RWPE1 (cell line): ENCODE data around the gene RAPGEF2.

Source experiments
- CTCF ChIA-PET: fragments of 350-600 bp; sonication (Branson Sonifier 250); formaldehyde crosslinking; extraction: SDS; loops from one replicate; lab custom pipeline; 2021; lab: Yijun Ruan, JAX
- POLR2A ChIA-PET: fragments of 400-600 bp; formaldehyde crosslinking; extraction: SDS; loops from one replicate; lab custom pipeline; 2020; ENCODE audit warnings: antibody characterized with exemption; ENCODE audit not compliant: low non-redundant PET; lab: Yijun Ruan, JAX
- DNase-seq: peaks from one replicate; pipeline ENCODE4 v3.0.0; 2012; ENCODE audit warnings: low spot score
- H3K27ac ChIP-seq: fragments of 450-650 bp; 2 replicates; pipeline ENCODE4 v1.5.1; 2017
- CTCF ChIP-seq: fragments of 450-650 bp; conservative IDR thresholded peaks from 2 replicates; pipeline ENCODE4 v1.5.1; 2017; ENCODE audit warnings: low read depth, mild to moderate bottlenecking

Gene RAPGEF2

DNA sequence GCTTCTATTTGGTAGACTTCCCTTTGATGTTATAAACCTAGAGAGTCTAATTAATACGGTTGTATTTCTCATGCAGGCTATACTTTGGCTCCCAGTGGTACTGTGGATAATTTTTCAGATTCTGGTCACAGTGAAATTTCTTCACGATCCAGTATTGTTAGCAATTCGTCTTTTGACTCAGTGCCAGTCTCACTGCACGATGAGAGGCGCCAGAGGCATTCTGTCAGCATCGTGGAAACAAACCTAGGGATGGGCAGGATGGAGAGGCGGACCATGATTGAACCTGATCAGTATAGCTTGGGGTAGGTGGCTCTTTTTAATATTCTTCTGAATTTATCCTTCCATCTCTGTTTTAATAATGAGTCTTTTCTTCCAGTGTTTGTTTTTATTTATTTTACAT, 249.7 kb downstream of the RAPGEF2 start:
- DNase-seq: no peak
- TF ChIP-seq CTCF: no peak
- ChIA-PET POLR2A (no interaction called here), CTCF (no interaction called here)
- no peak overlapping the region for H3K27ac ChIP-seq

GRCh38 chr4:159353422-159354116, 250.7 kb downstream of the RAPGEF2 start:
- no peak for DNase-seq
- CTCF ChIA-PET: no interaction called here
- H3K27ac ChIP-seq: no peak overlapping the region
- POLR2A ChIA-PET: no interaction called here
- no peak for TF ChIP-seq CTCF

- no peak overlapping the region for H3K27ac ChIP-seq
- ChIA-PET CTCF (no interaction called here), POLR2A (no interaction called here)
- TF ChIP-seq CTCF: no peak
- no peak for DNase-seq
Measured at GRCh38 chr4:159355466-159355865, 252.6 kb downstream of the RAPGEF2 start.

- no peak overlapping the region for H3K27ac ChIP-seq
- ChIA-PET POLR2A (no interaction called here), CTCF (no interaction called here)
Measured at GRCh38 chr4:159357350-159357749, 254.5 kb downstream of the RAPGEF2 start.

GRCh38 chr4:159358226-159358625, 255.3 kb downstream of the RAPGEF2 start:
- H3K27ac ChIP-seq: no peak overlapping the region
- ChIA-PET POLR2A (no interaction called here), CTCF (no interaction called here)
- TF ChIP-seq CTCF: no peak
- DNase-seq: peak; percentile 18

More at GRCh38 chr4:159357350-159357749, 254.5 kb downstream of the RAPGEF2 start:
- DNase-seq: no peak
- no peak for TF ChIP-seq CTCF

DNA sequence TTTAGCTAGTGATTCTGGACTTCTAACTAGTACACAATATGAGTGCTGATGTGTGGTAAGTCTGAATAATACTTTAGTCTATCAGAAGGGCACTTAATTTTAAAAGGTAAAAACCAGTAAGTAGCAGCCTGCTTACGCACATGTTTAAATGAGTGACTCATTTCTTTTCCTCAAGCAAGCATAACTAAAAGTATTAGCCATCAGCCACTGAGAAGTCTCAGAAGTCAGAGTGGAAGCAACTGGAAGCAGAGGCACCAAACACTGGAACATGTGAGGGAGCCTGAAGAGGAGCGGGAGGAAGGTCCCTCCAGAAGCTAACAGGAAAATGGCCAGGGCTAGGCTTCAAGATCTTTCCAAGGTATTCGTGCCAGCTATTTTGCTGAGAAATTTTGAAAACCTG, 257.7 kb downstream of the RAPGEF2 start:
- POLR2A ChIA-PET: no interaction called here

More for the DNA sequence above, 257.7 kb downstream of the RAPGEF2 start:
- peak; percentile 59 for DNase-seq
- TF ChIP-seq CTCF: no peak
- no peak overlapping the region for H3K27ac ChIP-seq
- CTCF ChIA-PET: interaction anchor here (0.6 kb wide), 1 partner anchor 165 kb away, joined by 3 read pairs; no protein-coding TSS in a partner anchor
